ENCODE results near the gene SMC4.

DNA sequence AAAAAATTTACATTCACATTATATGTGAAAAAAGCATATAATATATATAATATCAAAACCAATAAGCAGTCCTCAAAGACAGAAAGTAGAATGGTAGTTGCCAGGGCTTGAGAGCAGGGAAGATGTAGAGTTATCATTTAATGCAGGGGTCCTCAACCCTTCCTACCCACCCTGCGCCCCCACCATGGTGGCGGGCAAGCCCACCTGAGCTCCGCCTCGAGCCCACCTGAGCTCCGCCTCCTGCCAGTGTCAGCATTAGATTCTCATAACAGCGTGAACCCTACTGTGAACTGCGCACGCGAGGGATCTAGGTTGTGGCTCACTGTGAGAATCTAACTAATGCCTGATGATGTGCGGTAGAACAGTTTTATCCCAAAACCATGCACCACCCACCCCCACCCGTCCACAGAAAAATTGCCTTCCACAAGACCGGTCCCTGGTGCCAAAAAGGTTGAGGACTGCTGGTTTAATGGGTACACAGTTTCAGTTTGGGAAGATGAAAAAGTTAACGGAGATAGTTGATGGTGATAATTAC is 47.1 kb downstream of the SMC4 start:
- TF ChIP-seq, protein P1, sequence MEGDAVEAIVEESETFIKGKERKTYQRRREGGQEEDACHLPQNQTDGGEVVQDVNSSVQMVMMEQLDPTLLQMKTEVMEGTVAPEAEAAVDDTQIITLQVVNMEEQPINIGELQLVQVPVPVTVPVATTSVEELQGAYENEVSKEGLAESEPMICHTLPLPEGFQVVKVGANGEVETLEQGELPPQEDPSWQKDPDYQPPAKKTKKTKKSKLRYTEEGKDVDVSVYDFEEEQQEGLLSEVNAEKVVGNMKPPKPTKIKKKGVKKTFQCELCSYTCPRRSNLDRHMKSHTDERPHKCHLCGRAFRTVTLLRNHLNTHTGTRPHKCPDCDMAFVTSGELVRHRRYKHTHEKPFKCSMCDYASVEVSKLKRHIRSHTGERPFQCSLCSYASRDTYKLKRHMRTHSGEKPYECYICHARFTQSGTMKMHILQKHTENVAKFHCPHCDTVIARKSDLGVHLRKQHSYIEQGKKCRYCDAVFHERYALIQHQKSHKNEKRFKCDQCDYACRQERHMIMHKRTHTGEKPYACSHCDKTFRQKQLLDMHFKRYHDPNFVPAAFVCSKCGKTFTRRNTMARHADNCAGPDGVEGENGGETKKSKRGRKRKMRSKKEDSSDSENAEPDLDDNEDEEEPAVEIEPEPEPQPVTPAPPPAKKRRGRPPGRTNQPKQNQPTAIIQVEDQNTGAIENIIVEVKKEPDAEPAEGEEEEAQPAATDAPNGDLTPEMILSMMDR (IDR thresholded peaks at IDR 0.05): no peak
- TF ChIP-seq POLR2A (IDR thresholded peaks at IDR 0.05): no peak

Measured in testis (tissue), 2 donors.